GM21447 (cell line): ENCODE results near the gene ENOX2.
A peak's percentile ranks its signal among the peaks of the same experiment; 100 is the strongest.

ENCODE experiments used
- ATAC-seq: cut with Tn5 transposase; IDR thresholded peaks from one replicate; pipeline ENCODE4 v1.9.1; 2021; ENCODE audit not compliant: unreplicated experiment

The ENOX2 gene

DNA sequence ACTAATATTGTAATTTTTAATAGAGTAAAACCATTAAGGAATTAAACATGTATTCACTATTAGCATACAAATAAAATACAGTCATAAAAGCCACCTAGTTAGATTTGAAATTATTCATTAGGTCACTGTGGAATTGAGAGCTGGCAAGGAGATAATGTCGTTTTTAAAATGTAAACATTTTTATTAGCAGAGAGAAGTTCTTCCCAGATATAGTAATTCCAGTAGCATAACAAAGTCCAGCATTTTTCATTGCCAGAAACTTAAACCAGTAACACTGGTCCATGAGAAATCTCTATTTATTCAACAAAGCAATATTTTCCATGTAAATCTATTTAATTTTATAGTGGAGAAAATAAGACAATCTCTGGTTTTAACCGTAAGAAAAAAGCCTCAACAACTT lies 17.5 kb downstream of the ENOX2 start:
- ATAC-seq = no peak

DNA sequence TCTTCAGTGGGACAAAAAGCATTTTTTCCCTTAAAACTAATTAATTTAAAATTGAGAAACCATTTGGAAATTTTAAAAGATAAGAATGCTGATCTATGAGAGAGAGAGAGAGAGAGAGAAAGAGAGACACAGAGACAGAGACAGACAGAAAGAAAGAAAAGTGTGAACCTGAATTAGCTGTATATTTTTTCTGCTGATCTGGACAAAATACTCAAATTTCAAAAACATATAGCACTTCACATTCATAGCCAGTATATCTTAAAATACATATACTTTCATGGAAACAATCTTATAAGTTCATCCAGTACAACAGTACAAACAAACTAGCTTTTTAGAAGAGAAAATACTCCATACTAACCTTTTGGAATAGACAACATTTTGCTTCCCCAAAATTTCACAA lies 18.4 kb downstream of the ENOX2 start:
- ATAC-seq = no peak

DNA sequence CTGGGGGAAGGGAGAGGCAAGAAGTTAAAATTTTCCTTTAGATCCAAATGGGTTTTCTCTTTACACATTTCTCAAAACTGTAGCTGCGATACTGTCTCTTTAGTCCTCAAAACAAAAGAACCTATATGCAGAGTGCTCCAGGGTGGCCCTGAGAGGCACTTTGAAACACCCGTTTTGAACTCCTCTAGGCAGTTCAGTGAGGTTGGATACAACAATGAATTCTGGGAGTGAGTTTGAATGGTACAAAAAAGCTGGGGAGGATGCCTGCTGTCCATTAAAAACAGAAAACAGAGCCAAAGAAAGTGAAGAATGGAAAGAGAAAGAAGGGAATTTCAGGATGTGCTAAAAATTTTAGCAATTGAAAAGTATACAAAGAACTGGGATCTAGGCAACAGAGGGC lies 23.1 kb downstream of the ENOX2 start:
- ATAC-seq = no peak

DNA sequence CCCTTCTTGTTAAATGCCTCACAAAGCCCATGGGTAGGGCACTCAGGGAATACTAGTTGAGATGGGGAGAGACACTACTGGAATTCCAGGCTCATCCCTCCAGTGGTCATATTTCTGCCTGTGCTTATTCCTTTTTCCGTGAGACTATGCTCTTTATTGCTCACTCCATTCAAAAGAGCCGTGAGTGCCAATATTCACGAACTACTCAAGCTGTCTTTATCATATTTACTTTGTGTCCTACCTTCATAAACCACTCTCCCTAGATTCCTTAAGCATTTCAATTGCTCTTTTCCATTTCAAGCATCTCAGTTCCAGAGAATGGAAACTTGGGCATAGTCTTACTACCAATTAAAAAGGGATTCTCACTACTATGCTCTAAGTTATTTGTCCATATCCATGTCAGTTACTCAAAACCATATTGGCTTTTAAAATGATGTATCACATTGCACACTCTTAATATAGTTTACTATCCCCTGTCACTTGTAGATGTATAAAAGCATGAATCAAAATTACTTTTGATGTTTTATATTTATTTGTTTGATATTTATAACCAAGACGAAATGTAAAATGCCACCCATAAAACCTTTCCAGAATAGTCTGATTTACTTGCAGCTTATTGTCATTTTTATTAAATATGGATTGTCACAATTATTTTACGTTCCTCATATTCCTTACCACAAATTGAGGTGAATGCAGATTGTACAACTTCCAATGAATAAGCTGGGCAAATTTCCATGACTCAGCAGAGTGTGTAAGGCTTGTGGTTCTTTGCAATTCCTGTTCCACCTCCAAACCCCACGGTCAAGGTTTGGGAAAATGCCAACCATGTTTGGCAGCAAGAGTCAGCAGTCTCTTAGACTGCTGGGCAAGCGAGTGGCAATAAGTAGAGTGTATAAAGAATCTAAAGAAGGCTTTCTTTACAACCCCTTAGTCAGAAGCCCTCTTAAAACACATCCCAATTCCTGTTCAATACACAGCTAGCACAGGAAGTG lies 24.4 kb downstream of the ENOX2 start:
- ATAC-seq = no peak

DNA sequence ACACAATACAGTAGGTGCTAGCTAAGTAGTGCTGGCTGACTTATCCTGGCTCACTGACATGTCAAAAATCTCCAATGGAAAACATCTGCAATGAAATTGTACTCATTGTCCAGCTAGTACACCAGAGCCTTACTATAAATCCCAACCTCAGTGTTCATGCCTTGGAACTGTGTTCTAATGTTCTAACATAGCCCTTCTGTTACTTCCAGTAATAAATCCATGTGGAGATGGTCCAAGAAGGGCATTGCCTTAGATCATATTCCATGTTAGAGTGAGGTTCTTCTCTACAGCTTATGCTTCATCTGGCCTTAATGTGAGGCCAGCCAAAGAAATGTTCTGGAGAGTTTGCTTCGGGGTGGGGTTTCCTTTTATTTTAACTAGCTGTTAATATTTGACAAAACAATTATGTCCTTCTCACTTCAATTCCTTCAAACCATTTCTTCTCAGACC lies 25.1 kb downstream of the ENOX2 start:
- ATAC-seq = no peak

DNA sequence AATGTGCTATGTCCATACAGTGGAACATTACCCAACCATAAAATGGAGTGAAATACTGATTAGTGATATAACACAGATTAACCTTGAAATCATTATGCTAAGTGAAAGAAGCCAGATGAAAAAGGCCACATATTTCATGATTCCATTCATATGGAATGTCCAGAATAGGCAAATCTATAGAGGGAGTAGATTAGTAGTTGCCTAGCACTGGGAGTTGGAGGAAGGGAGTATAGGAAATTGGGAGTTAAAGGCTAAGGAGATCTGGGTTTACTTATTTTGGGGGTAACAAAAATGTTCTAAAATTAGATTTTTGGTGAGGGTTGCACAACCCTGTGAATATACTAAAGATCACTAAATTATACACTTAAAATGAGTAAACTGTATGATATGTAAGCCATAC lies 26.8 kb downstream of the ENOX2 start:
- ATAC-seq = no peak

DNA sequence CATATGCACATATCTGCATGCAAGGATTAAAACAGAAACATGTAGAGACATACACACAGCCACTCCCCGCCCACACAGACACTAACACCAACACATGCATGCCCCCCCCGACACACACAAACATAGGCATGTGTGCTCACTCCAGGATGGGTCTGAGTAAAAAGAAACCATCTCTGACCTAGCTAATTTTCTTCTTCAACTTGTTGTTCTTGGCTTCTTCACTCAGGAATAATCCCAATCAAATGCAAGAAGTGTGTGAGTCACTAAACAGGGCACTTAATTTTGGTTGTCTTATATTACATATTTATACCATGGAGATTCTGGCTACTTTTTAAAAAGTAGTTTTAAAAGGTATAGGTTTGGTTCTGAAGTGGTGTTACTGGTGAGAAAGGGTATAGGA lies 28.3 kb downstream of the ENOX2 start:
- ATAC-seq = no peak

DNA sequence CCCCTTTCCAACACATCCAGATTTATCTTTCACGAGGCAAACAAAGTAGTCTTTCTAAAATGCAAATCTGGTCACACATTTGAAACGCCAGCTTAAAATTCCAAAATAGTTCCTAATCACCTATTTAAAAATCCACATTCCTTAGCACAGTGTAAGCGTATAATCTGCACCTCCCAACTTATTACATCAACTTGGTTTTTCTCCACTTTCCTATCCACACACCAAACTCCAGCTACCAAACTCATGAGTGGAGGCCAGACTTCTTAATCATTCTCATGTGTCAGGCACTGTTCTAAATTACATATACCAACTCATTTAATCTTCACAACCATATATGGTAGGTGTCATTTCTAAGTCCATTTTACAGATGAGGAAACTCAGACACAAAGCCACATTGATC lies 33.8 kb downstream of the ENOX2 start:
- ATAC-seq = no peak

DNA sequence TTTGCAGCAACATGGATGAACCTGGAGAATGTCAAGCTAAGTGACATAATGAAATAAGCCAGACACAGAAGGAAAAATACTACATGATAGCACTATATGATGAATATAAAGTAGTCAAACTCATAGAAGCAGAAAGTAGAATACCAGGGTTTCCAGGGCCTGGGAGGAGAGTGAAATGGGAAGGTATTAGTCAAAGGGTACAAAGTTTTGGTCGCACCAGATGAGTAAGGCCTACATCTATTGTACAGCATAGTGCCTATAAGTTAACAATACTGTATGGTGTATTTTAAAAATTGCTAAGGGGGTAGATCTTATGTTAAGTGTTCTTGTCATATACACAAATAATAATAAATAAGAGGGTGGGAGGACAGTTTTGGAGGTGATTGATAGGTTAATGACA lies 41.5 kb downstream of the ENOX2 start:
- no peak for ATAC-seq

DNA sequence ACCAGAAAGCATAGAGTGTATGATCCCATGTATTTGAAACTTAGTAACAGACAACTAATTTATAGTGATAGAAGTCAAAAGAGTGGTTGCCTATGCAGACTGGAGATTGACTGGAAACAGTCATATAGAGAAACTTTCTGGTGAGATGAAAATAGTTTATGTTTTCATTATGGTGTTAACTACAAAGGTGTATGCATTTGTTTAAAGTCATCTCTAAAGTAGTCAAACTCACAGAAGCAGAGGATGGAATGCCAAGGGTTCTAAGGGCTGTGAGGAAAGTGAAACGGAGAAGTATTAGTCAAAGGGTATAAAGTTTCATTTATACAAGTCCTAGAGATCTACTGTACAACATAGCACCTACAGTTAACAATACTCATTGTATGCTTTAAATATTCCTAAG lies 45.8 kb downstream of the ENOX2 start:
- peak; percentile 94 for ATAC-seq

DNA sequence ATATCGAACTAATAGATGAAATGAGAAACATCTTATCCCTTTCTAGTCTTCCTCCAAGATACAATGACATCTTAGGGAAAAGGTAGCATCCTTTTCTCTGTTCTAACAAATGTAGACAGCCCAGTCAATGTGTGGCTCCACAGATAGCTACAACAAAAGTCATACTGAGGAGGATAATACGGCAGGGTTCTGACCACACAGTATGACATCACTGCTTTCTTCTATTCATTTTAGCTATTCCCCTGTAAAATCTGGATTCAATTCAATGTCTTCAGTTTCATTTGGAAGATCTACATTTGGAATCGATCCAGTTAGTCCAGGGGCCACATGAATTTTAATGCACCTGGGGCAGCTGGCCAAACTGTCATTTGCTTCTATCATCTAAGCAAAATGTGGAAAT lies 51.4 kb downstream of the ENOX2 start:
- no peak for ATAC-seq

DNA sequence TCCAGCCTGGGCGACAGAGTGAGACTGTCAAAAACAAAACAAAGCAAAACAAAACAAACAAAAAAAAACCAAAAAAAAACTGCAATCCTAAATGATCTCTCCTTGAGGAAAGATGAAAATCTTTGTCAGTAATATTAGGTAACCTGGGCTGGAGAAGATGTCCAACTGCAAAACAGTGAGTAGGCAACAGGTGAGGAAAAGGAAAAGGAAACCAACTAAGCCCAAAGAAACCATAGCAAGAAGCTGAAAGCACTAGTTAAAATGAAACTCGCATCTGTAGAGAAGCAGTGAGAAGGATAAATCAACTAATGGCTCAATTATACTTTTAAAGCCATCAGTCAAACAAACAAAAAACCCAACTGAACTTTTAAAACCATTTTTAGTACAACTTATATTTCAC lies 54.2 kb downstream of the ENOX2 start:
- peak; percentile 82 for ATAC-seq

DNA sequence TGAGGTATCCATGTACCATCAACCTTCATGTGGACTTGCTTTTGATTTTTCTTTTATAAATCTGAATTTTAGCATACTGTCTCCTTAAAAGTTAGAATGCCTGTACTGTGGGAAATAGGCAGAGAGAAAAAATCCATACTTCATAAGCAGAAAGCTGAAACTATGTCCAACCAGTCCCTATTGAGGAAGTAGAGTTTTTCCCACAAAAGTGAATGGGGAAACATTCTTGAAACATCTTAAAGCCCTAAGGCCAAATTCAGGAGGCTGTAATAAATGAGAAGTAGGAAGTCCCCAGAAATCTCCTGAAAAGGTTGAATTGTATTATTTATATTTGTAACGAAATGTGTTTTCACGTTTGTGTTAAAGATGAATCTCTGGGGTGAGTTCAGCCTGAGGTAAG lies 56.3 kb downstream of the ENOX2 start:
- no peak for ATAC-seq

DNA sequence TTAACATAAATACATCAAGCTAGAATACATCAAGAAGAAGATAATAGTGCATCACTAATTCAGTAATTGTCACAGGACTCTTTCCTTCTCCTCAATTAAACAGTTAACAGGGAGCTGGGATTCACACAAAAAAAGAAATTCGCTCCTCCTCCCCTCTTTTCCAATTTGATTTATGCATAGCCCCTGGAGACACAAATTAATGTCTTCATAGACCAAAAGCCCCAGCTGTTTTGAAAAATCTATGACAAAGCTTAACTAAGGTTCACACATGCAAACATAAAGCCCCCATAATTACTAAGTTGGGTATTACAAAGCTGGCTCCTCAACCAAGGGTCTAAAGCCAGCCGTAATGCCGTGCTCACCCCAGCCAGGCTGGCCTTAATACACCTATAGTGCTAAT lies 61.2 kb downstream of the ENOX2 start:
- no peak for ATAC-seq

DNA sequence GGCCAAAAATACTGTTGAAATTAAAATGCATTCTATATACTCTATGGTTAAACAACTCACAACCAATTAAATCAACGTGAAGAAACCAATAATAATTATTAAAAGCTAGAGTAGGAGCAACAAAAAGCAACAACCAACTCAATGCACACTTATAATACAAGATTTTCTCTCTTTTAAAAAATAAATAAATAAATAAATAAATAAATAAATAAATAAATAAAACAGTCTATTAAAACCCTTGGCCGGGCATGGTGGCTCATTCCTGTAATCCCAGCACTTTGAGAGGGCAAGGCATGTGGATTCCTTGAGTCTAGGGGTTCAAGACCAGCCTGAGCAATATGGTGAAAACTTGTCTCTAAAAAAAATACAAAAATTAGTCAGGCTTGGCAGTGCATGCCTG lies 62.7 kb downstream of the ENOX2 start:
- no peak for ATAC-seq

DNA sequence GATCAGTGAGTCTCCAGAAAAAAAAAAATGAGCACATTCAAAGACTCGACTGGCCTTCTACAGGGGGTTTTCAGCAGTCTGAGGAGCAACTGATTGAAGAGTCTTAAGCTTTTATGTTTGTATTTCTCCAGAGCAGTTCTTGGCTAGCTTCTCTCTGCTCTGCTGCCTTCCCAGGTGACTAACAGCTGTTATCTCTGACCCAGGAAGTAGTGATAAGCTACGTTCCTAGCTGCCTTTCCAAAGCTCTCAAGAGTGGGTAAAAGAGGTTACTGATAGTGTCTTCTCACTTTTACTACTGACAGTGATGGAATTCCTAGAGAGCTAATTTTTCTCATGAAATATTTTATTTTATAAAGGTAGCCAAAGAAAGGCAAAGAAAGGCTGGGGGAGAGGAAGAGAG lies 66.6 kb downstream of the ENOX2 start:
- no peak for ATAC-seq

DNA sequence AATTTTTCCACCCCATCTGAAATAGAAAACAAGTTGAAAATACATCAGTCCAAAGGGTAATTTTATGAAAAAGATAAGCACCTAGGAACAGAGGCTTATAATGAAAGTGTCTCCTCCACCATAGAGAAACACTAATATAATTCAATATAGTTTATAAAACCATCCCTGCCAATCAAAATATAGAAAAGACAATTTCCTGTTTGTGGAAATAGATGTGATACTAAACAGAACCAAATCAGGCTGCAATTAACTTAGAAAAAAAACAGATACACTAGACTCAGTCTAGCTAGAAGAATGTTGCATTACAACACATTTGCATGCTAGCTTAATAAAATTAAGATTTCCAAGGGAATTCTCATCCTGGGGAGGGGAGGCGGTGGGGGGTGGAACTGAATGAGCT lies 68.2 kb downstream of the ENOX2 start:
- no peak for ATAC-seq

DNA sequence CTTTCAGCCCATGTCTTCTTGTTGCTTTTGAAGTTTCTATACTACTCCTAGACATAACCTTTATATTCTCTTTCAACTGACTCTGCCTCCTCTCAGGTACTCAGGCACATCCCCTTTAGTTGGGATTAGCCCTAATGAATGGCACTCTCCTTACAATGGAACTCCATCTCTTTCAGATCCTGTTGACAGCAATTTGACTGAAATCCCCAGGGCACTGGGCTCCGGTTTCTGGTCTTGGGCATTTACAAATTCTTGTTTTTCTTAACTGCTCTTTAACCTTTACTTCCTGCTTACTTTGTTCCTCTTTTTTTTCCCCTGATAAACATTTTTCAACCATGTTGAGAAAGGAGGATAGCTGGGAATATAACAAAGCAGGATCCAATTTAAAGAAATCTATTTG lies 68.9 kb downstream of the ENOX2 start:
- no peak for ATAC-seq

DNA sequence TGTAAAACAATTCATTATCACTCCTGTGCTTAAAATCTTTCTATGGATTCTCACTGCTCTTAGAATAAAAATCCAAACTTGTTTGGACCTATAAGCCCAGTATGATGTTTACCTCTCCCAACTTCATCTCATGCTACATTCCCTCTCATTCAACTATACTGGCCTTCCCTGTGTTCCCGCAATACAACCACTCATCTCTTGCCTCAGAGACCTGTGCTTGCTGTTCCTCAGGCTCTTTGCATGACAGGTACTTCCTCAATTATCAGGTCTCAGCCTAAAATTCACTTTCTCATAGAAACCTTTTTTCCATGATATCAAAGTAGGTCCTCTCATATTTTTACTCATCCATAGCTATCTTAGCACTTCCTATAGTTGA lies 71.7 kb downstream of the ENOX2 start:
- ATAC-seq = no peak

DNA sequence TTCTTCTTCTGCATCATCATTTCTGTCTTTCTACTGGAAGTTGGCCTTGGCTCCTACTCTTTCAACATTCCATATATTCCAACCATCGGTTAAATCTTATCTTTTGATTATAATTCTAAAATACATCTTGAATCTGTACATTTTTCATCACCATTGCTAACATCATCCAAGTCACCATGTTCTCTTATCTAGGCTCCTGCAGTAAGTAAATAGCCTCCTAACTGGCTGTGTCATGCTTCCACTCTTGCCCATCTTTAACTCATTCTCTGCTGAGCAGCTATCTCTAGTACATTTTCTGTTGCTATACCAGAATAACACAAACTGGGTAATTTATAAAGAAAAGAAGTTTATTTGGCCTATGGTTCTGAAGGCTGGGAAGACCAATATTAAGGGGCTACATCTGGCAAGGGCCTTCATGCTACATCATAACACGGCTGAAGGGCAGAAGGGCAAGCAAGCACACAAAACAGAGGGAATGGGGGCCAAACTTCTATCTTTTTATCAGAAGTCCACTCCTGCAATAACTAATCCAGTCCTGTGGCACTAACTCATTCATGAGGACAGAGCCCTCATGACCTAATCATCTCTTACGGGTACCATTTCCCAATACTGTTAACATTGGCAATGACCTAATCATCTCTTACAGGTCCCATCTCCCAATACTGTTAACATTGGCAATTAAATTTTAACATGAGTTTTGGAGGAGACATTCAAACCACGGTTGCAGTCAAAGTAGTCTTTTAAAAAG lies 72.2 kb downstream of the ENOX2 start:
- ATAC-seq = no peak

DNA sequence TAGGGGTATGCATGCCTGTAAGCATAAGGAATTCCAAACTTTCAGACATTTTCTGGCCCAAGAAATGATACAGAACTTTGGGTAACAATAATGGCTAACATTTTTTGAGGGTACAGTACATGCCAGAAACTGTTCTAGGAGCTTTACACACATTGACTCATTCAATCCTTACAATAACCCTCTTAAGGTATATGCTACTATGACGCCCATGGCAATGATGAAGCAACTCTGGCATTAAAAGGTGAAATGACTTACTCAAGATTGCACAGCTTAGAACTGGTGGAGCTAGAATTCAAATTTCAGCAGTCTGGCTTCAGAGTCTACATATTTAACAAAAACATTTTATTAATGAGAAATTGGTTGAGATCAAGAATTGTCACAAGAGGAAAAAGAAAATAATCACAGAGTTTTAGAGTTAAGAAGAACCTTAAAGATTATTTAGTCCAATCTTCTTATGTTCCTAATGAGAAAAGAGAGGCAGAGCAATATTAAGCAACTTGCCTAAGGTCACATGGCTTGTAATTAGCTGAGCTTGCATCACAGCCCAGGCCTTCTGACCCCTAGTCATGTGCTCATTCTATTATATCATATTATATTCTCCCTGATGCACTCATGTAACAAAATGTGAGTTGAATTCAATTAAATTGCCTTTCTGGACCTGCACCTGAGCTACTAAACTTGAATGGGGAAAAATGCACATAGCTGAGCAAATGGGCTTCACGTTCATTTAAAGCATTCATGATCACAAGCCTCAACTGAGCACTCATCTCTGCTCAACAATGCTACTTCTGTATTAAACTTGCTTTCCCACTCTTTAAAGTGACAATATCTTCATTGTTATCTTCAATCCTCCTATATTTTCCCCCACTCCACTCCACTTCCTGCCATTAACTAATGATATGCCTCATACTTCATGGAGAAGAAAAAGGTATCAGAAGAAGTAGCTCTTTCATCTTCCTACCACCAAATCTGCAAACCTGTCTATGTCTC lies 73.2 kb downstream of the ENOX2 start:
- no peak for ATAC-seq
